GM21367 (cell line): ENCODE data around the gene TAF4B.
"Not testable (repeated sequence)": the region's sequence is repeated elsewhere in the genome, so short reads cannot be mapped to it uniquely, and the experiment has no call there.

Source experiments
- ATAC-seq: cut with Tn5 transposase; IDR thresholded peaks from one replicate; pipeline ENCODE4 v1.9.1; 2021; ENCODE audit not compliant: unreplicated experiment

TAF4B gene

GRCh38 chr18:26421931-26422330 lies 195.7 kb downstream of the TAF4B start:
- no peak for ATAC-seq

GRCh38 chr18:26422472-26423162 lies 196.4 kb downstream of the TAF4B start:
- peak; percentile 80 for ATAC-seq

GRCh38 chr18:26424428-26425147 lies 198.3 kb downstream of the TAF4B start:
- no peak for ATAC-seq

GRCh38 chr18:26425148-26425531 lies 198.9 kb downstream of the TAF4B start:
- no peak for ATAC-seq

DNA sequence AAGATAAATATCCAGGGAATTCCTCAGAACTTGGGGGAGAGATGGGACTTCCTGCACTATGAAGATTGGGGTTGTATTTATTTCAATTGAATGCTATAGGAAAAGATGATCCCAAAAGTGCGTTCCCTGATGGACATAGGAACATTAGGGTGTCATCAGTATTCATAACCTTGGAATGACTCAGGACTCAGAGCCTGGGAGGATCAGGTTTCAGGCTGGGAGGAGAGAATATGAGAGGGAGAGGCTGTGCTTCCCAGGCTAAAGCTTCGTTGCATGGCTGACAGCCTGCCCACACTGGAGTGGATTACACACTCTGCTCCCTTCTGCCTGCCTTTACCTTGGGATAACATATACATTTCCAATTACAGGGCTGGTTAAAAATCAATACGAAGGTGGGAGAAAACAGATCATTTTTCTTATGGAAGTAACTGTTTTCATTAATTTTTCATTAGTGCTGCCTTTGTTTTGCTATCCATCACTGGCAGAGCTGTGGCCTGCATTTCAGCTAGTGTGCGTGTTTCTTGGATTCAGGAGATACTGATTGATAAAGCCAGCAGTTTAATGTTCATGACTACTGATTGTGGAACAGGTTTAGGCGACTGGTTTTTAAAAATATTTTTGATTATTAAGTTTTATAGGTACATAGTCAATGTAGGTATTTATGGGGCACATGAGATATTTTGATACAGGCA lies 203.4 kb downstream of the TAF4B start:
- no peak for ATAC-seq

DNA sequence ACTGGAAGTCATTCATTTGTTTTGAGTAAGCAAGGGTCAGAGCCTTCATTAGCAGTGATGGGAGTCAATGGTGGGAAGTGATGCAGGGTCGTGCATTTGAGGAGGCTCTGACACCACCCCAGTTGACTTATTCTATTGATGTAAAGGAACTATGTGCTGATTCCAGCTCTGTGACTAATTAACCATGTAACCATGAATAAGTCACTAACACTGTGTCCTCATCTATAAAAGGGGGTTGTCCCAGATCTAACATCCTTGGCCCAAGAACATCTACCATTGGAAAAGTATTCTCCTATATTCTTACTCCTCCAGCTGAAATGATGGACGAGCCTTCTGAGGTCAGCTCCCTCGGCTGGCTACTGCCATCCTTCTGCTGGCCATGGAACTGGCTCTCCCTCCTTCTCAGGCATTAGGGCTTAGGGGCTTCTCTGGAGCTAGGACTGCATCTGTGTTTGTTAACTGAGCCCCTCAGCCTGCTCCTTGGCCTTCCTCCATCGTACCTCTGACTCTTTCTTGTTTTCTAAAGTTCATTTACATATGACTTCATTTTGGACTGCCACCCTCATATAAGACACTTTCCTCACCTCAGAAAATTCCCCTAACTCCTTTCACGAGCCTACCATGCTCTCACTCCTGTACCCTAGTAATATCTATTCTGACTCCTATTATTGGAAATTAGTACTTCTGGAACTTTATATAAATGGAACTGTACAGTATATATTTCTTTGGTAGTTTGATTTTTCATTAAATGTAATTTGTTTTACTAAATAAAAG lies 206.6 kb downstream of the TAF4B start:
- ATAC-seq: no peak

DNA sequence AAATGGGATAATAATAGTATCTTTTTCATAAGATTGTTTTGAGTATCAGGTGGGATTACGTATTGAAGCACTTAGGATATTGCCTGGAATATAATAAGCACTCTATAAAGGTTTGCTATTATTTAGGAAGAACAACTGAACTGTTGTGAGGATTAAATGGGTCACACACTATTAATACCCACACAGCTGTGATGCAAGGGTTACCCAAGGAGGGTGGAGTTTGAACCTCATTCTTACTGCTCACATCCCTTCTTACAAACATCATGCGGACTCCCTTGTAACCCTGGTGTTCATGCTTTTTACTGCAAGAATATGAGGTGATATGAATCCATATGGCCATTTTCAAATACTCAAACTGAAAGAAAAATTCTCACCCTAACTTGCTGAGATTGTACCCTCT lies 208.6 kb downstream of the TAF4B start:
- no peak for ATAC-seq

GRCh38 chr18:26435415-26436095 lies 209.3 kb downstream of the TAF4B start:
- no peak for ATAC-seq

GRCh38 chr18:26436176-26437051 lies 210.2 kb downstream of the TAF4B start:
- ATAC-seq: no peak

GRCh38 chr18:26437634-26438033 lies 211.4 kb downstream of the TAF4B start:
- ATAC-seq: not testable (repeated sequence)

- ATAC-seq: peak; percentile 98
Measured at GRCh38 chr18:26438980-26439379, 212.7 kb downstream of the TAF4B start.

GRCh38 chr18:26439537-26439936 lies 213.3 kb downstream of the TAF4B start:
- ATAC-seq: no peak

DNA sequence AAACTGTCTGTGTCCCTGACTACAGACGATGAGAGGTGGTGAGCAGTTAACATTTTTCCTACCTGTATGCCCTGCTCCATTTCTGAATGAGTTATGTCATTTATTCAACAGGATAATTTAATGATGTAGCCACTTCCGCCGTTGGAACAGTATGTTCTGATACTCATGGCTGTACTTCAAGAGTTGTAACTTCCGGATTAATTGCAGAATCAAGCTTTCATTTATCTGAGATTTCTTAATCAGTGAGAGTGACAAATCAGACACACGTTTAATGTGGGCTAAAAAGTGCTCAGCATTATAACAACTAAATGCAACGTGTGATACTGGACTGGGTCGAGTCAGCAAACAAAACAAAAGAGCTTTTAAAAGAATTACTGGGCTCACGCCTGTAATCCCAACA lies 214.4 kb downstream of the TAF4B start:
- ATAC-seq: no peak
